Right lobe of liver (tissue), 6 donors: Measurements from ENCODE around the gene SLC6A8. TPM values are rescaled to one million over a fixed set of nuclear protein-coding genes. Genes with fewer than 3 reads are reported as not detected.
"Not testable (repeated sequence)": the region's sequence is repeated elsewhere in the genome, so short reads cannot be mapped to it uniquely, and the experiment has no call there.

Experiments used
- ATAC-seq, 4 donors: fragments of 200-7000 bp; cut with Tn5 transposase; one replicate each; pipeline ENCODE4 v1.9.1; 2020; ENCODE audit warnings: mild to moderate bottlenecking in 4 of 4, moderate library complexity in 4 of 4
- DNase-seq, 3 donors: peaks; one replicate each; pipeline ENCODE4 v3.0.0-alpha.2; 2020
- H3K27ac ChIP-seq, 3 donors: fragments of 200-600 bp; one replicate each; pipeline ENCODE4 v1.8.0; 2022
- H3K27me3 ChIP-seq, 2 donors: fragments of 200-600 bp; one replicate each; pipeline ENCODE4 v1.8.0; 2022
- H3K36me3 ChIP-seq, 4 donors: fragments of 200-600 bp; sonication (generic) in 1 of 4; one replicate each; pipeline versions ENCODE4 v1.5.1 to v1.8.0; 2017 to 2022; ENCODE audit warnings: control low read depth in 1 of 4
- H3K4me1 ChIP-seq, 4 donors: fragments of 200-600 bp; sonication (generic) in 1 of 4; one replicate each; pipeline versions ENCODE4 v1.5.1 to v1.8.0; 2017 to 2022; ENCODE audit warnings: control low read depth in 1 of 4
- H3K4me3 ChIP-seq, 3 donors: fragments of 200-600 bp; one replicate each; pipeline ENCODE4 v1.8.0; 2022
- H3K9me3 ChIP-seq, 4 donors: fragments of 200-600 bp; sonication (generic) in 1 of 4; one replicate each; pipeline versions ENCODE4 v1.5.1 to v1.8.0; 2017 to 2022; ENCODE audit warnings: control low read depth in 1 of 4
- POLR2A ChIP-seq: fragments of 450-650 bp; IDR thresholded peaks from one replicate; pipeline ENCODE4 v1.6.1; 2017; ENCODE audit warnings: antibody characterized with exemption, mild to moderate bottlenecking
- WGBS: methylation state at CpG from one replicate; pipeline ENCODE4 v1.1.6; 2018; ENCODE audit warnings: low coverage, low lambda C conversion rate; ENCODE audit not compliant: insufficient coverage; ENCODE audit errors: missing lambda C conversion rate; 5-methylcytosine and 5-hydroxymethylcytosine counted together
- intact Hi-C, 2 donors: fragments of 100-400 bp; cut with DNase I; formaldehyde crosslinking; loops; one replicate each; pipeline versions ENCODE4 v1.11.2 to v1.14.1; 2022
- total RNA-seq, 6 experiments: library from RNA; depleted of rRNA in 2 of 6; stranded (reverse); fragments of >200 nt in 2 of 6; fragmentation: NEBNext Ultra II Directional in 3 of 6; extraction: Animal tissue kit (Norgen Biotek cat#: 25700) in 3 of 6; gene quantifications; one replicate each; pipeline versions ENCODE4 v1.1.0 to v1.2.4, GENCODE V29; 2016 to 2023
- TF ChIP-seq, protein P1 (sequence below), 4 donors: fragments of 200-600 bp in 3 of 4; fragments of 450-650 bp in 1 of 4; IDR thresholded peaks; one replicate each; pipeline versions ENCODE4 v1.5.1 to v1.8.0; 2016 to 2022; ENCODE audit warnings: antibody characterized with exemption in 4 of 4, mild to moderate bottlenecking in 2 of 4
- donor health status: DM: no; HTN: yes; CAD: no.
- donor health status: DM: no; HTN: no; CAD: no.
- donor health status: DM: no; HTN: no; CAD: no.
- donor health status: DM: no; HTN: yes; CAD: no.
- donor health status: DM: no; HTN: yes; CAD: no.

The SLC6A8 gene
- total RNA-seq, 6 experiments from 2014 or later: 1.6 to 9.2 (median 2.9) TPM

GRCh38 chrX:153696100-153696499 is 8.4 kb downstream of the SLC6A8 start:
- no peaks in the 10 kb centered on the region for H3K4me1 ChIP-seq
- no peak for DNase-seq
- no peak overlapping the region for H3K4me3 ChIP-seq
- 79% methylated on average over 7 of the region's 15 CpGs for WGBS
- ATAC-seq: no peak
- no peak overlapping the region for H3K27ac ChIP-seq
- TF ChIP-seq POLR2A: no peak
- TF ChIP-seq, protein P1, sequence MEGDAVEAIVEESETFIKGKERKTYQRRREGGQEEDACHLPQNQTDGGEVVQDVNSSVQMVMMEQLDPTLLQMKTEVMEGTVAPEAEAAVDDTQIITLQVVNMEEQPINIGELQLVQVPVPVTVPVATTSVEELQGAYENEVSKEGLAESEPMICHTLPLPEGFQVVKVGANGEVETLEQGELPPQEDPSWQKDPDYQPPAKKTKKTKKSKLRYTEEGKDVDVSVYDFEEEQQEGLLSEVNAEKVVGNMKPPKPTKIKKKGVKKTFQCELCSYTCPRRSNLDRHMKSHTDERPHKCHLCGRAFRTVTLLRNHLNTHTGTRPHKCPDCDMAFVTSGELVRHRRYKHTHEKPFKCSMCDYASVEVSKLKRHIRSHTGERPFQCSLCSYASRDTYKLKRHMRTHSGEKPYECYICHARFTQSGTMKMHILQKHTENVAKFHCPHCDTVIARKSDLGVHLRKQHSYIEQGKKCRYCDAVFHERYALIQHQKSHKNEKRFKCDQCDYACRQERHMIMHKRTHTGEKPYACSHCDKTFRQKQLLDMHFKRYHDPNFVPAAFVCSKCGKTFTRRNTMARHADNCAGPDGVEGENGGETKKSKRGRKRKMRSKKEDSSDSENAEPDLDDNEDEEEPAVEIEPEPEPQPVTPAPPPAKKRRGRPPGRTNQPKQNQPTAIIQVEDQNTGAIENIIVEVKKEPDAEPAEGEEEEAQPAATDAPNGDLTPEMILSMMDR (IDR thresholded peaks at IDR 0.05): no peak
- no peaks in the 10 kb centered on the region for H3K9me3 ChIP-seq
- H3K27me3 ChIP-seq: no peaks in the 10 kb centered on the region
- H3K36me3 ChIP-seq: no peaks in the 10 kb centered on the region
- intact Hi-C loops: no loop called here

GRCh38 chrX:153696538-153696937 is 8.8 kb downstream of the SLC6A8 start:
- intact Hi-C loops, H3K36me3 ChIP-seq, H3K4me1 ChIP-seq, DNase-seq, H3K4me3 ChIP-seq, ATAC-seq, H3K27me3 ChIP-seq, H3K27ac ChIP-seq, H3K9me3 ChIP-seq: not testable (repeated sequence)
- WGBS: 70% methylated on average over 4 of the region's 10 CpGs

GRCh38 chrX:153696986-153697722 is 9.4 kb downstream of the SLC6A8 start:
- H3K27ac ChIP-seq, H3K27me3 ChIP-seq, ATAC-seq, DNase-seq, H3K9me3 ChIP-seq, intact Hi-C loops, H3K4me1 ChIP-seq, H3K36me3 ChIP-seq, H3K4me3 ChIP-seq: not testable (repeated sequence)
- 67% methylated on average over 11 of the region's 16 CpGs for WGBS

GRCh38 chrX:153697924-153698865 is 10.5 kb downstream of the SLC6A8 start:
- no peak overlapping the region for H3K4me3 ChIP-seq
- H3K27me3 ChIP-seq: no peaks in the 10 kb centered on the region
- DNase-seq (no peak), ATAC-seq (no peak)
- H3K9me3 ChIP-seq: no peaks in the 10 kb centered on the region
- H3K36me3 ChIP-seq: peaks cover 0 to 4% (median 0%) of the 10 kb centered on the region in 4 donors
- no peak for TF ChIP-seq POLR2A
- TF ChIP-seq, protein P1 (IDR thresholded peaks at IDR 0.05): no peak
- no peak overlapping the region for H3K27ac ChIP-seq
- intact Hi-C loops: no loop called here
- WGBS: 82% methylated on average over 10 of the region's 16 CpGs
- no peaks in the 10 kb centered on the region for H3K4me1 ChIP-seq

- H3K27ac ChIP-seq, intact Hi-C loops, H3K36me3 ChIP-seq, H3K4me1 ChIP-seq, H3K4me3 ChIP-seq, ATAC-seq, H3K9me3 ChIP-seq, H3K27me3 ChIP-seq, DNase-seq: not testable (repeated sequence)
- no CpG with 5 or more reads among the region's 16 CpGs for WGBS
Observed at GRCh38 chrX:153699210-153699783, 11.6 kb downstream of the SLC6A8 start.

- DNase-seq, H3K4me3 ChIP-seq, intact Hi-C loops, H3K27ac ChIP-seq, H3K27me3 ChIP-seq, H3K9me3 ChIP-seq, H3K4me1 ChIP-seq, H3K36me3 ChIP-seq: not testable (repeated sequence)
- WGBS: no CpG with 5 or more reads among the region's 18 CpGs
- peak in 1 of 4 donors; percentile 11 for ATAC-seq
Observed at GRCh38 chrX:153699784-153700371, 12.2 kb downstream of the SLC6A8 start.
